GM19025 (cell line): ENCODE data around the gene MPPED2.

Source experiments
- ATAC-seq: cut with Tn5 transposase; IDR thresholded peaks from one replicate; pipeline ENCODE4 v1.9.1; 2021; ENCODE audit warnings: mild to moderate bottlenecking, low read depth, moderate library complexity; ENCODE audit not compliant: unreplicated experiment

MPPED2 gene

GRCh38 chr11:30423886-30424285 is 162.3 kb downstream of the MPPED2 start:
- ATAC-seq = no peak

GRCh38 chr11:30423279-30423648 is 162.9 kb downstream of the MPPED2 start:
- ATAC-seq = no peak

GRCh38 chr11:30422447-30423278 is 163.5 kb downstream of the MPPED2 start:
- no peak for ATAC-seq

- ATAC-seq = no peak
Measured at GRCh38 chr11:30420233-30420787, 165.8 kb downstream of the MPPED2 start.

- ATAC-seq = no peak
Measured at GRCh38 chr11:30414806-30415205, 171.3 kb downstream of the MPPED2 start.

GRCh38 chr11:30414244-30414643 is 171.9 kb downstream of the MPPED2 start:
- no peak for ATAC-seq

GRCh38 chr11:30412509-30412908 is 173.6 kb downstream of the MPPED2 start:
- ATAC-seq = no peak

- ATAC-seq = no peak
Measured at GRCh38 chr11:30411383-30411782, 174.8 kb downstream of the MPPED2 start.

GRCh38 chr11:30406978-30407762 is 179.0 kb downstream of the MPPED2 start:
- ATAC-seq = no peak

- no peak for ATAC-seq
Measured at GRCh38 chr11:30405385-30405784, 180.8 kb downstream of the MPPED2 start.

- ATAC-seq = no peak
Measured at GRCh38 chr11:30404136-30404535, 182.0 kb downstream of the MPPED2 start.

GRCh38 chr11:30395751-30396150 is 190.4 kb downstream of the MPPED2 start:
- ATAC-seq = no peak

GRCh38 chr11:30393012-30393411 is 193.1 kb downstream of the MPPED2 start:
- no peak for ATAC-seq

GRCh38 chr11:30392221-30392784 is 193.8 kb downstream of the MPPED2 start:
- ATAC-seq = no peak

- ATAC-seq = no peak
Measured at GRCh38 chr11:30388957-30389356, 197.2 kb downstream of the MPPED2 start.

- ATAC-seq = no peak
Measured at GRCh38 chr11:30387891-30388861, 198.0 kb downstream of the MPPED2 start.

- ATAC-seq = no peak
Measured at GRCh38 chr11:30381879-30382278, 204.3 kb downstream of the MPPED2 start.

- no peak for ATAC-seq
Measured at GRCh38 chr11:30380846-30381245, 205.3 kb downstream of the MPPED2 start.

GRCh38 chr11:30377347-30377746 is 208.8 kb downstream of the MPPED2 start:
- ATAC-seq = no peak

GRCh38 chr11:30370164-30370563 is 216.0 kb downstream of the MPPED2 start:
- no peak for ATAC-seq
